H9 (cell line): Measurements from ENCODE around the gene NUP214. TPM values are rescaled to one million over a fixed set of nuclear protein-coding genes. Genes with fewer than 3 reads are reported as not detected.
"Not testable (repeated sequence)": the region's sequence is repeated elsewhere in the genome, so short reads cannot be mapped to it uniquely, and the experiment has no call there.

Experiments
- DNase-seq: peaks from one replicate; pipeline ENCODE4 v3.0.0-alpha.2; 2017
- H2AFZ ChIP-seq: one replicate; pipeline ENCODE4 v1.6.1; 2013; ENCODE audit warnings: mild to moderate bottlenecking, low read length, control low read depth, moderate library complexity
- H2AK5ac ChIP-seq: 2 replicates; pipeline ENCODE4 v1.6.1; 2013; ENCODE audit warnings: low read length, control low read depth, mixed read lengths; ENCODE audit not compliant: insufficient read length
- H2BK120ac ChIP-seq: one replicate; pipeline ENCODE4 v1.6.1; 2013; ENCODE audit warnings: low read depth, mild to moderate bottlenecking, low read length, control low read depth, inconsistent platforms; ENCODE audit not compliant: poor library complexity, severe bottlenecking
- H2BK12ac ChIP-seq: 2 replicates; pipeline ENCODE4 v1.6.1; 2013; ENCODE audit warnings: low read length, control low read depth, mixed read lengths, low read depth; ENCODE audit not compliant: insufficient read length
- H2BK15ac ChIP-seq: 2 replicates; pipeline ENCODE4 v1.6.1; 2013; ENCODE audit warnings: low read depth, low read length, control low read depth
- H2BK20ac ChIP-seq: one replicate; pipeline ENCODE4 v1.6.1; 2013; ENCODE audit warnings: low read depth, mild to moderate bottlenecking, low read length, control low read depth, inconsistent platforms; ENCODE audit not compliant: poor library complexity, severe bottlenecking
- H2BK5ac ChIP-seq: 2 replicates; pipeline ENCODE4 v1.6.1; 2013; ENCODE audit warnings: low read length, control low read depth, mixed read lengths; ENCODE audit not compliant: insufficient read length
- H3K14ac ChIP-seq: 2 replicates; pipeline ENCODE4 v1.6.1; 2013; ENCODE audit warnings: low read length, control low read depth; ENCODE audit not compliant: insufficient read depth
- H3K18ac ChIP-seq: 2 replicates; pipeline ENCODE4 v1.6.1; 2013; ENCODE audit warnings: low read depth, mild to moderate bottlenecking, mixed read lengths, low read length, control low read depth; ENCODE audit not compliant: insufficient read length
- H3K23ac ChIP-seq: 2 replicates; pipeline ENCODE4 v1.6.1; 2013; ENCODE audit warnings: low read length, control low read depth, mixed read lengths, low read depth; ENCODE audit not compliant: insufficient read length
- H3K23me2 ChIP-seq: 2 replicates; pipeline ENCODE4 v1.6.1; 2013; ENCODE audit warnings: low read depth, mild to moderate bottlenecking, mixed read lengths, low read length, control low read depth; ENCODE audit not compliant: insufficient read length, poor library complexity, severe bottlenecking
- H3K27ac ChIP-seq: 2 replicates; pipeline ENCODE4 v1.5.1; 2013; ENCODE audit warnings: low read length, control low read depth, mixed read lengths, low read depth; ENCODE audit not compliant: insufficient read length
- H3K27me3 ChIP-seq: 2 replicates; pipeline ENCODE4 v1.6.1; 2013; ENCODE audit warnings: low read length, control low read depth, inconsistent platforms; ENCODE audit not compliant: insufficient read depth
- H3K4ac ChIP-seq: 2 replicates; pipeline ENCODE4 v1.6.1; 2013; ENCODE audit warnings: low read depth, mild to moderate bottlenecking, control low read depth, inconsistent platforms, low read length, moderate library complexity
- H3K4me1 ChIP-seq: 2 replicates; pipeline ENCODE4 v1.6.1; 2013; ENCODE audit warnings: low read length, control low read depth, inconsistent platforms; ENCODE audit not compliant: insufficient read depth
- H3K4me2 ChIP-seq: 2 replicates; pipeline ENCODE4 v1.6.1; 2013; ENCODE audit warnings: low read length, control low read depth, mixed read lengths; ENCODE audit not compliant: insufficient read length, insufficient read depth
- H3K56ac ChIP-seq: 2 replicates; pipeline ENCODE4 v1.6.1; 2013; ENCODE audit warnings: low read depth, mild to moderate bottlenecking, mixed read lengths, low read length, control low read depth; ENCODE audit not compliant: insufficient read length
- H3K79me1 ChIP-seq: 2 replicates; pipeline ENCODE4 v1.6.1; 2013; ENCODE audit warnings: low read depth, mild to moderate bottlenecking, moderate library complexity, low read length, control low read depth, inconsistent platforms; ENCODE audit not compliant: insufficient read depth, poor library complexity, severe bottlenecking
- H3K79me2 ChIP-seq: 2 replicates; pipeline ENCODE4 v1.6.1; 2013; ENCODE audit warnings: low read length, control low read depth, inconsistent platforms; ENCODE audit not compliant: insufficient read depth
- H3K9ac ChIP-seq: 2 replicates; pipeline ENCODE4 v1.6.1; 2013; ENCODE audit warnings: low read length, control low read depth, mixed read lengths; ENCODE audit not compliant: insufficient read length; ENCODE audit errors: extremely low read depth
- H3K9me3 ChIP-seq: one replicate; pipeline ENCODE4 v1.6.1; 2013; ENCODE audit warnings: low read depth, low read length, inconsistent platforms; ENCODE audit not compliant: control insufficient read depth
- H3T11ph ChIP-seq: one replicate; pipeline ENCODE4 v1.6.1; 2013; ENCODE audit warnings: mild to moderate bottlenecking, low read length, control low read depth, inconsistent platforms
- H4K20me1 ChIP-seq: one replicate; pipeline ENCODE4 v1.6.1; 2013; ENCODE audit not compliant: control insufficient read depth, insufficient read length, insufficient read depth
- H4K5ac ChIP-seq: 2 replicates; pipeline ENCODE4 v1.6.1; 2013; ENCODE audit warnings: low read depth, mild to moderate bottlenecking, mixed read lengths, low read length, control low read depth; ENCODE audit not compliant: insufficient read length
- H4K8ac ChIP-seq: replicated peaks from 2 replicates; pipeline ENCODE4 v1.6.1; 2013; ENCODE audit warnings: low read length, control low read depth, mixed read lengths, low read depth; ENCODE audit not compliant: insufficient read length
- H4K91ac ChIP-seq: 2 replicates; pipeline ENCODE4 v1.6.1; 2013; ENCODE audit warnings: low read depth, mild to moderate bottlenecking, moderate library complexity, mixed read lengths, low read length, control low read depth; ENCODE audit not compliant: insufficient read length
- H3K27ac Mint-ChIP-seq, 3 experiments: 2 replicates in 2 of 3; 3 replicates in 1 of 3; pipeline ENCODE4 v1.8.0; 2020 to 2021; ENCODE audit warnings: mixed read lengths in 3 of 3, mild to moderate bottlenecking in 1 of 3, moderate library complexity in 1 of 3
- H3K27me3 Mint-ChIP-seq: 2 replicates; pipeline ENCODE4 v1.8.0; 2021; ENCODE audit warnings: low read depth, mild to moderate bottlenecking, moderate library complexity, mixed read lengths
- H3K36me3 Mint-ChIP-seq, 3 experiments: 2 replicates in 2 of 3; 3 replicates in 1 of 3; pipeline ENCODE4 v1.8.0; 2020 to 2021; ENCODE audit warnings: low read depth in 3 of 3, mixed read lengths in 3 of 3; ENCODE audit not compliant: insufficient read depth in 1 of 3
- H3K4me1 Mint-ChIP-seq, 2 experiments: 2 replicates each; pipeline ENCODE4 v1.8.0; 2020; ENCODE audit warnings: mixed read lengths in 2 of 2
- H3K4me3 Mint-ChIP-seq, 2 experiments: 2 replicates in 1 of 2; 3 replicates in 1 of 2; pipeline ENCODE4 v1.8.0; 2020 to 2021; ENCODE audit warnings: mild to moderate bottlenecking in 2 of 2, mixed read lengths in 2 of 2, moderate library complexity in 1 of 2
- H3K9me3 Mint-ChIP-seq, 2 experiments: 2 replicates in 1 of 2; 3 replicates in 1 of 2; pipeline ENCODE4 v1.8.0; 2020; ENCODE audit warnings: mild to moderate bottlenecking in 2 of 2, mixed read lengths in 2 of 2, moderate library complexity in 1 of 2
- WGBS: extraction: QIAGEN DNeasy Blood & Tissue Kit; methylation state at CpG from one replicate; pipeline ENCODE4 v1.1.7; 2013; ENCODE audit warnings: missing lambda C conversion rate, low lambda C conversion rate, mixed read lengths; ENCODE audit not compliant: insufficient read length; ENCODE audit errors: extremely low coverage; 5-methylcytosine and 5-hydroxymethylcytosine counted together
- total RNA-seq: library from RNA; stranded (reverse); gene quantifications from 2 replicates; pipeline ENCODE4 v1.2.1, GENCODE V29; 2021
- TF ChIP-seq, protein P1 (sequence below): fragments of 200-600 bp; sonication (generic); conservative IDR thresholded peaks from 3 replicates; pipeline ENCODE4 v1.8.0; 2021; ENCODE audit warnings: antibody characterized with exemption, mild to moderate bottlenecking

The NUP214 gene
- total RNA-seq, 1 experiment from 2014 or later = 53.8 TPM

DNA sequence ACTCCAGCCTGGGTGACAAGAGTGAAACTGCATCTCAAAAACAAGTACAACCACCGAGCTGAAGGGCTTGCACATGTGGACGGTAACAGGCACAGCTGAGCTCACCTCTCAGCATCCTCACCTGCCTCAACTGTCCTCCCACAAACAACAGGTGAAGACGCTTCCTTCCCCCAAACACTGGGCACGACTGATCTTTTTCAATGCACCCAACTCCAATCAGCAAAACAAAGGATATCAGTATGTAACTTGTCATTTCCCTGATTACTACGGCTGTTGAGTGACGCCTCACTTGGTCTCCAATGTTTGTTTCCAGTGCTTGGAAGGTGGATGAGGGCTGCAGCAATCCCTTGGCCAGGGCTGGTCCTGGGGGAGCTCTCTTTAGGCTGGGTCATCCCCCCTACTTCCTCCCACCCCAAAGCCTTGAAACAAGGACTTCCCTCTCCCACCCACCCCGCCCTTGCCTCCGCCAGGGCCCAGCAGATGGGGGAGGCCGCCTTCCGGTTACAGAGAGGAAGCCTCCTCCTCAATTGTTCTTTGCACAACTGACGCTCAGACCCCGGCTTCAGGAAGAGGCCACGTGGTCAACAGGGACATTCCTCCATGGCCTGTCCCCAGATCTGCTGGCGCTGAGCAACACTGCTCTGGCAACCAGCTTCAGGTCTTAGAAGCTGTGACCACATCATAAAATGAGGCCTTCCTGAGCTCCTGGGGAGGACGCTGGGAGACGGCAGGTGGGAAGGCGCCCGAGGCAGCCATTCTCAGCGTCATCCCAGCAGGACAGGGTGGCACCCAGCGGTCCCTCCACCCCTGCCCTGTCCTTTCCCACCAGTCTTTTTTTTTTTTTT, 145.0 kb downstream of the NUP214 start:
- no peaks in the 10 kb centered on the region for H4K20me1 ChIP-seq
- no peaks in the 10 kb centered on the region for H3K36me3 Mint-ChIP-seq
- WGBS = no CpG with 5 or more reads among the region's 20 CpGs
- peak; percentile 27 for DNase-seq
- no peak overlapping the region for H3K4me2 ChIP-seq
- H3K4me1 Mint-ChIP-seq = peaks cover 19 to 32% of the 10 kb centered on the region in 2 experiments
- H3K27ac Mint-ChIP-seq = no peak overlapping the region
- no peak overlapping the region for H3K56ac ChIP-seq
- no peaks in the 10 kb centered on the region for H3K9me3 Mint-ChIP-seq
- H3K27ac ChIP-seq = no peak overlapping the region
- H4K91ac ChIP-seq = no peak overlapping the region
- no peaks in the 10 kb centered on the region for H3K9me3 ChIP-seq
- TF ChIP-seq, protein P1, sequence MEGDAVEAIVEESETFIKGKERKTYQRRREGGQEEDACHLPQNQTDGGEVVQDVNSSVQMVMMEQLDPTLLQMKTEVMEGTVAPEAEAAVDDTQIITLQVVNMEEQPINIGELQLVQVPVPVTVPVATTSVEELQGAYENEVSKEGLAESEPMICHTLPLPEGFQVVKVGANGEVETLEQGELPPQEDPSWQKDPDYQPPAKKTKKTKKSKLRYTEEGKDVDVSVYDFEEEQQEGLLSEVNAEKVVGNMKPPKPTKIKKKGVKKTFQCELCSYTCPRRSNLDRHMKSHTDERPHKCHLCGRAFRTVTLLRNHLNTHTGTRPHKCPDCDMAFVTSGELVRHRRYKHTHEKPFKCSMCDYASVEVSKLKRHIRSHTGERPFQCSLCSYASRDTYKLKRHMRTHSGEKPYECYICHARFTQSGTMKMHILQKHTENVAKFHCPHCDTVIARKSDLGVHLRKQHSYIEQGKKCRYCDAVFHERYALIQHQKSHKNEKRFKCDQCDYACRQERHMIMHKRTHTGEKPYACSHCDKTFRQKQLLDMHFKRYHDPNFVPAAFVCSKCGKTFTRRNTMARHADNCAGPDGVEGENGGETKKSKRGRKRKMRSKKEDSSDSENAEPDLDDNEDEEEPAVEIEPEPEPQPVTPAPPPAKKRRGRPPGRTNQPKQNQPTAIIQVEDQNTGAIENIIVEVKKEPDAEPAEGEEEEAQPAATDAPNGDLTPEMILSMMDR = no peak
- H3K4me1 ChIP-seq = no peaks in the 10 kb centered on the region; the same call in 1 of the 2 replicates
- H3K23me2 ChIP-seq = no peaks in the 10 kb centered on the region
- H2BK12ac ChIP-seq = no peak overlapping the region
- H2BK20ac ChIP-seq = no peak overlapping the region
- no peaks in the 10 kb centered on the region for H3K79me2 ChIP-seq
- H3K23ac ChIP-seq = no peak overlapping the region
- H3K27me3 Mint-ChIP-seq = peaks cover 7% of the 10 kb centered on the region
- H3K9ac ChIP-seq = no peak overlapping the region
- no peak overlapping the region for H3K14ac ChIP-seq
- no peak overlapping the region for H2BK5ac ChIP-seq
- no peaks in the 10 kb centered on the region for H3K27me3 ChIP-seq
- H3K4ac ChIP-seq = no peak overlapping the region
- no peaks in the 10 kb centered on the region for H3K79me1 ChIP-seq
- H3K18ac ChIP-seq = no peak overlapping the region
- no peak overlapping the region for H3K4me3 Mint-ChIP-seq
- no peak overlapping the region for H4K8ac ChIP-seq
- no peak overlapping the region for H2AFZ ChIP-seq
- H2BK120ac ChIP-seq = no peak overlapping the region
- H2AK5ac ChIP-seq = no peak overlapping the region
- no peak overlapping the region for H4K5ac ChIP-seq
- H3T11ph ChIP-seq = no peak overlapping the region
- H2BK15ac ChIP-seq = no peak overlapping the region

DNA sequence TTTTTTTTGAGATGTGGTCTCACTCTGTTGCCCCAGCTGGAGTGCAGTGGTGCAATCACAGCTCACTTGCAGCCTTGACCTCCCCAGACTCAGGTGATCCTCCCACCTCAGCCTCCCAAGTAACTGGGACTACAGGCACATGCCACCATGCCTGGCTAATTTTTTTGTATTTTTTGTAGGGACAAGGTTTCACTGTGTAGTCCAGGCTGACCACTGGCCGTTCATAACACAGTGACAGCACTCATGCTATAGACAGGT, 145.6 kb downstream of the NUP214 start:
- H3K27ac Mint-ChIP-seq, H3K23me2 ChIP-seq, H3K79me2 ChIP-seq, H4K5ac ChIP-seq, H3K36me3 Mint-ChIP-seq, H2BK20ac ChIP-seq, H3K56ac ChIP-seq, H3K9me3 Mint-ChIP-seq, H3K27me3 ChIP-seq, H3K18ac ChIP-seq, H3K4me1 ChIP-seq, H3K9me3 ChIP-seq, H3K4me3 Mint-ChIP-seq, H3K4ac ChIP-seq, H3K14ac ChIP-seq, H2BK5ac ChIP-seq, H3T11ph ChIP-seq, H2BK120ac ChIP-seq, H4K8ac ChIP-seq, H4K20me1 ChIP-seq, H3K27ac ChIP-seq, H3K9ac ChIP-seq, H3K4me2 ChIP-seq, H3K79me1 ChIP-seq, H2AFZ ChIP-seq, H2BK15ac ChIP-seq, H3K23ac ChIP-seq, H4K91ac ChIP-seq, H2AK5ac ChIP-seq, DNase-seq, H2BK12ac ChIP-seq: not testable (repeated sequence)
- Mint-ChIP-seq H3K27me3 (peaks cover 13% of the 10 kb centered on the region), H3K4me1 (peaks cover 24 to 38% of the 10 kb centered on the region in 2 experiments)
- WGBS = no CpG with 5 or more reads among the region's 1 CpG
